G401 (cell line): ENCODE results near the gene EMC1. TPM values are rescaled to one million over a fixed set of nuclear protein-coding genes. Genes with fewer than 3 reads are reported as not detected.
"Not testable (repeated sequence)": the region's sequence is repeated elsewhere in the genome, so short reads cannot be mapped to it uniquely, and the experiment has no call there.

Source experiments
- DNase-seq: peaks from one replicate; pipeline ENCODE4 v3.0.0-alpha.2; 2015; ENCODE audit warnings: low spot score
- in situ Hi-C: cut with HindIII; loops from 2 replicates; pipeline ENCODE4 v1.10.0; 2016; ENCODE audit warnings: low sequenced_read_pairs, mixed read lengths
- total RNA-seq: library from RNA; depleted of rRNA; stranded (reverse); fragments of >200 nt; shearing (Covaris generic); gene quantifications from 2 replicates; pipeline ENCODE4 v1.2.3, GENCODE V29; 2014

The EMC1 gene
- total RNA-seq, 1 experiment from 2014 or later: 65.0 TPM

GRCh38 chr1:19199329-19199968 is 51.9 kb downstream of the EMC1 start:
- DNase-seq: no peak
- in situ Hi-C loops: no loop called here

- DNase-seq: no peak
- in situ Hi-C loops: no loop called here
Measured at GRCh38 chr1:19198820-19199219, 52.5 kb downstream of the EMC1 start.

DNA sequence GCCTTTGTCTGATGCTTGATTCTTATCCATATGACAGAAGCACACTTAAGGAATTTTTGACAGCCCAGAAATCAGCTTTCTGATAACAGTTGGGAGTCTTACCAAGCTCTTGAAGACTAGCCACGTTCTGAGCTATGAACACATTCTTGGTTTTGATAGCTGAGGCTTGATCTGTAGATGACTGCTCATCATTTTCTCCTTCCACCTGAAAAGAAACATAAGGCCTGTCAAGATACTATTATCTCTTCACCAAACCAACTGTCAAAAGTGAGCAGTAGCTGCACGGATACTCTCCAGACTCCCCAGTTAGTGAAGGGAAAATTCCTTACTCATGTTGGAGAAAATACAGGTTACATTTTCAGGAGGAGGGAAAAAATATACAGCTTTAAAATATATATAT is 53.5 kb downstream of the EMC1 start:
- no peak for DNase-seq
- in situ Hi-C loops: no loop called here

DNA sequence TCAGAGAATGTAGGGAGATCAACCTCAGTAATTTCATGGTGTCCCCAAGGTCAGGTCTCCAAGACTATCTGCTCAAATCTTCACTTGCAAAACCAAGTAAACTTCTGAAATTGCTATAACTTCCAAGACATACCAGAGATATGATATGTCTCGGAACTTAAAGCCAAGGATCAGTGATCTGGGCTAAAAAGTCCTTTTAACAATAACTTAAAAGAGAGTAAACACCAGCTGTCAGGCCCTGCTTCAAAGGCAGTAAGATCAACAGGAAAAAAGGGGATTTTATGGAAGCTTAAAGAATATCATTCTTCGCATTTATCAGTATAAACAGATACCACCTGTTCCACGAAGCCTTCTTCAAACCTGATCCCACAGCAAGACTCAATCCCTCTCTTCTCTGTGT is 55.0 kb downstream of the EMC1 start:
- no peak for DNase-seq
- in situ Hi-C loops: no loop called here

GRCh38 chr1:19193004-19193403 is 58.3 kb downstream of the EMC1 start:
- in situ Hi-C loops: no loop called here
- DNase-seq: no peak

GRCh38 chr1:19191811-19192210 is 59.5 kb downstream of the EMC1 start:
- in situ Hi-C loops: no loop called here
- DNase-seq: no peak

- DNase-seq: no peak
- in situ Hi-C loops: no loop called here
Measured at GRCh38 chr1:19190468-19190867, 60.9 kb downstream of the EMC1 start.

DNA sequence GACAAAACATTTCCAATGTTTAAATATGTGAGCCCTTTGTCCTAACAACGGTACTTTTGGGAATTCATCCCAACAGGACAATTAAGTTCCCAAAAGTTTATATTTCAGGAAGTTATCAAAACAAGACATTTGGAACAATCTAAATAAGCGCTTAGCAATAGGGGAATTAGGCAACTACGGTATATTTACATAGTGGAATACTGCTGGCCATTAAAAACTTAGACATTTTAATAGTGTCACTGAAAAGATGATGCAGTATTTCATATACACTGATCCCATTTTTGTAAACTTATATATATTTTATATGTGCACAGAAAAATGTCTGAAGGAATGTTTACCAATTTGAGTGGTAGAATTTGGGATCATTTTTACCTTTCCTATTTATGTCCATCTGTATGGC is 62.1 kb downstream of the EMC1 start:
- DNase-seq: no peak
- in situ Hi-C loops: no loop called here

DNA sequence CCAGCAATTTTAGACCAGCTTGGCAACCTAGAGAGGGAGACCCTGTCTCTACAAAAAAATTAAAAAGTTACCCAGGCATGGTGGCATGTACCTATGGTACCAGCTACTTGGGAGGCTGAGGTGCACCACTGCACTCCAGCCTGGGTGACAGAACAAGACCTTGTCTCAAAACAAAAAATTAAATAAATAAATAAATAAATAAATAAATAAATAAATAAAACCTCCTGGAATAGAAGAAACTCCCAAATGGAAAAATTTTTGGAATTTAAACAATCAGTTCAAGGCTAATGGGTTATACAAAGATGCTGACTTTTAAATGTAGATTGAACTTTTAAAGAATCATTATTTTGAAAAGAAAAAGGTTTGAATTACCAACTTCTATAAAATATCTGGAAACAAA is 63.5 kb downstream of the EMC1 start:
- DNase-seq: no peak
- in situ Hi-C loops: no loop called here

- in situ Hi-C loops: no loop called here
- DNase-seq: no peak
Measured at GRCh38 chr1:19186001-19186400, 65.3 kb downstream of the EMC1 start.

DNA sequence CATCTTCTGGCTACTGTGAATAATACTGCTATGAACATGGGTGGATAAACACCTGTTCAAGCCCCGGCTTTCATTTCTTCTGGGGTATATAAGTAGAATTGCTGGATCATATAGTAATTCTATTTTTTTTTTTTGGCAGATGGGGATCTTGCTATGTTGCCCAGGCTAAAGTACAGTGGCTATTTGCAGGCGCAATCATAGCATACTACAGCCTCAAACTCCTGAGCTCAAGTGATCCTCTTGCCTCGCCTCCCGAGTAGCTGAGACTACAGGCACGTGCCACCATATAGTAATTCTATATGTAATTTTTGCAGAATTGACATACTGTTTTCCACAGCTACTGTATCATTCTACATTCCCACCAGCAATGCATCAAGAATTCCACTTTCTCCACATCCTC is 69.1 kb downstream of the EMC1 start:
- no peak for DNase-seq
- in situ Hi-C loops: no loop called here

DNA sequence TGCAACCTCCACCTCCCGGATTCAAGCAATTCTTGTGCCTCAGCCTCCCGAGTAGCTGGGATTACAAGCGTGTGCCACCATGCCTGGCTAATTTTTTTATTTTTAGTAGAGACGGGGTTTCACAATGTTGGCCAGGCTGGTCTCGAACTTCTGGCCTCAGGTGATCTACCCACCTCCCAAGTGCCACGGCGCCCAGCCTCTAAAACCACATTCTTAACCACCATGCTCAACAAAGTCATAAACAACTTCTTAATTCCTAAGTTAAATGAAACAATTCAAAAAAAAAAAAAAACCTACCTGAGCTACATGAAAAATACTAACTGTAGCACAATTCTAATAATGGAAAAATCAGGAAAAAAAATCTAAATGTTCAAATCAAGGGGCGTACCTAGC is 71.1 kb downstream of the EMC1 start:
- in situ Hi-C loops: not testable (repeated sequence)

GRCh38 chr1:19179597-19180264 is 71.6 kb downstream of the EMC1 start:
- DNase-seq: peak; percentile 21
- in situ Hi-C loops: no loop called here

More for the DNA sequence above, 71.1 kb downstream of the EMC1 start:
- DNase-seq: not testable (repeated sequence)

- DNase-seq: no peak
- in situ Hi-C loops: no loop called here
Measured at GRCh38 chr1:19178734-19179398, 72.5 kb downstream of the EMC1 start.

DNA sequence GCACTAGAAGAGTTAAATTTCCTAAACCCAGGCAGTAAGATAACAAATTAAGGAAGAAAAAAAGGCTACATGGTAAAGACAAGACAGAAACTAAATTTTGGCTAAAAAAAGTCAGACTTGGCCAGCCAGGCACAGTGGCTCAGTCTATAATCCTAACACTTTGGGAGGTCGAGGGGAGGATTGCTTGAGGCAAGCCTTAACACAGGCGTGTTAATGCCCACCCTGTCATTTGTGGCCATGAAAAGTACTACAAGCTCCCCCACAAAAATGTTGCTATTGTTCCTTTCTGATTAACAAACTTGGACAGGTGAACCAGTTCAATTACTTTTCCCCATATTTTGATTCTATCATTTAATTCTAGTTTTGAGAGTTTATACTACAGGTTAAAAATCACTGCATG is 73.5 kb downstream of the EMC1 start:
- no peak for DNase-seq
- in situ Hi-C loops: no loop called here

DNA sequence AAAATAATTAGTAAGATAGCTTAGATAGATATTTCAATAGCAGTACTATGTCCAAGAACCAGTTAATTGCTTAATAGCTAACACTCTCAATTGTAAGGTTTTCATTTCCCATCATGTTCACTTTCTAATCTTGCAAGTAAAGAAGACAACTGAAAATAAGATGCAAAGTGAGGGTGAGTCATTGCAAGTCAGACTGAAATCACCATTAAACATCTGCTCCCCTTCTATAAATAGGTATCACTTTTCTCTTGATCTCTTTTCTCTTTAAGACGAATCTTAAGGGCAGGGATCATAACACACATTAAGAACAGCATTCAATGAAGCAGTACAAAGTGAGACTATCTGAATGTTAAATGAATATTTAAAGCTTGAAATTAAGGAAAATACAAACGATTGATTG is 81.7 kb downstream of the EMC1 start:
- no peak for DNase-seq

GRCh38 chr1:19167140-19167539 is 84.2 kb downstream of the EMC1 start:
- in situ Hi-C loops: no loop called here
- no peak for DNase-seq

More for the DNA sequence above, 81.7 kb downstream of the EMC1 start:
- in situ Hi-C loops: no loop called here

DNA sequence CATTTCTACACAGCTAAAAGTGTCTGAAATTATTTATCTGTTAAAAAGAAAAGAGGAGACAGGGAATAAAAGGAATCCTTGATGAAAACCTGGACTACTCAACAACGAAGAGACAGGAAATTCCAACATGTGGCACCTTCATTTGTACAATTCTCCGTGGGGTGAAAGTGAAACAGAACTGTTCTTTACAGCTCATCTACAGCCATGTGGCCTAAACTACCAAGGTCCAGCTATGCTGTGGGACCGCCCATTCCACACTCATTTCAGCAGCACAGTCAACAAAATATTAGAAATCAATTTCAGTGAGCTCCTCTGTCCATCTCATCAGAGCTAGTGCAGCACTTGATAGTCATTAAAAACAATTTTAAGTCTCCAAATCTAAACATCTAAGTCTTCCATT is 85.3 kb downstream of the EMC1 start:
- in situ Hi-C loops: no loop called here
- no peak for DNase-seq
